ENCODE measurements around the gene UVRAG. TPM values are rescaled to one million over a fixed set of nuclear protein-coding genes. Genes with fewer than 3 reads are reported as not detected.

The UVRAG gene
- total RNA-seq, 1 donor from 2014 or later: 8.8 TPM

DNA sequence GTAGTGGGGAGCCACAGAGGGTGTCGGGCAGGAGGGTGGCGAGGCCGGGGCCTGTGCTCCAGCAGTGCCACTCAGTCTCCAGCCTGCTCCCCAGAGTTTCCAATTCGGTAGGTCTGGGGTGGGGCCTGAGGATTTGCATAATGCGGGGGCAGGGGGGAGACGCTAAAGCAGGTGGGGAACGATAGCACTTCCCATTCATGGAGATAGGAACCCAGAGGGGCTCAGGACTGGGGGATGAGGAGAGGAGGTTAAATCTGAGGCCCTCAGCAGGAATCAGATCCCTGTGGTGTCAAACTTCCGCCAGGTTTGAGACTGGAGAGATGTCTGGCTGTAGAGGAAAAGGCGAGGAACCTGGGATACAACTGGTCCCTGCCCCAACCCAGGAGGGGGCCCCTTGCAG lies 361.5 kb downstream of the UVRAG start:
- ATAC-seq (no peak), DNase-seq (ENCODE audit: low spot score) (no peak)

DNA sequence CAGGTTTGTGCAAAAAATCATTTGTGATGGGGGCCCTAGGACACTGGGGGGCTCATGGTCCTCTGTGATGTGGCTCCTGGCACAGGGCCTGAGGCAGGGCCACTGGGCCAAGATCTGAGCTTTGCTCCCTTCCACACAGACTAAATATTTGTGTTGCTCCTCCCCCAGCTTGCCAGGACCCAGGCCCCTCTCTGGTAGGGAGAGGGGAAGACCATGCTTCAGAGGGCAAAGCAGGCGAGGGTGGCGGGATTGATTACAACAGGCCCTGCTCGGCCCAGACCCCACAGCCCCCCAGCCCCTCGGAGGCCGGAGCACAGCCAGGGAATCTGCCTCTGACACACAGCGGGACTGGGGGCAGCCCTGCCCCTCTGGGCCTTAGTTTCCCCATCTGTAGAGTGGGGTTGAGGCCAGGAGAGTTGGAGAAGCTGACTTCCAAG lies 362.3 kb downstream of the UVRAG start:
- no peak for DNase-seq (ENCODE audit: low spot score)

GRCh38 chr11:76179147-76179546 lies 364.1 kb downstream of the UVRAG start:
- ATAC-seq: no peak

More for the DNA sequence above, 362.3 kb downstream of the UVRAG start:
- no peak for ATAC-seq

GRCh38 chr11:76181371-76181770 lies 366.4 kb downstream of the UVRAG start:
- ATAC-seq: no peak
- DNase-seq (ENCODE audit: low spot score): no peak

More at GRCh38 chr11:76179147-76179546, 364.1 kb downstream of the UVRAG start:
- DNase-seq (ENCODE audit: low spot score): no peak

GRCh38 chr11:76184551-76184993 lies 369.6 kb downstream of the UVRAG start:
- ATAC-seq (peak; percentile 25), DNase-seq (ENCODE audit: low spot score) (no peak)

DNA sequence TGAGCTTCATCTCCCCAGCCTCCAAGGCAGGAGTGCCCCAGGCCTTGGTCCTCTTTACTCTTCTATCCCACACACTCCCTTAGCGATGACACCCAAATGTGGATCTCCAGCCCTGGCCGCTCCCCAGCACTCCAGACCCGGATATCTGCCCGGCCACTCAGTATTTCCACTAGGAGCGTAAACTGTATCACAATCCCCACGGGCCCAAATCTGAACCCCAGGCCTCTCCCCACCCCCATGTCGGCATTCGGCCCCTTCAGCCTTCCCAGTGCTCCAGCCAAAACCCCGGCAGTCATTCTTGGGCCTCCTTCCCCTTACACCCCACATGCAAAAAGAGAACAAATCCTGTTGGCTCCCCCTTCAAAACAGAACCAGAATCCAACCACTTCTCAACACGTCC lies 370.5 kb downstream of the UVRAG start:
- no peak for DNase-seq (ENCODE audit: low spot score)
- ATAC-seq: no peak

- DNase-seq (ENCODE audit: low spot score): no peak
- ATAC-seq: peak; percentile 9
Measured at GRCh38 chr11:76185931-76186401, 371.0 kb downstream of the UVRAG start.

DNA sequence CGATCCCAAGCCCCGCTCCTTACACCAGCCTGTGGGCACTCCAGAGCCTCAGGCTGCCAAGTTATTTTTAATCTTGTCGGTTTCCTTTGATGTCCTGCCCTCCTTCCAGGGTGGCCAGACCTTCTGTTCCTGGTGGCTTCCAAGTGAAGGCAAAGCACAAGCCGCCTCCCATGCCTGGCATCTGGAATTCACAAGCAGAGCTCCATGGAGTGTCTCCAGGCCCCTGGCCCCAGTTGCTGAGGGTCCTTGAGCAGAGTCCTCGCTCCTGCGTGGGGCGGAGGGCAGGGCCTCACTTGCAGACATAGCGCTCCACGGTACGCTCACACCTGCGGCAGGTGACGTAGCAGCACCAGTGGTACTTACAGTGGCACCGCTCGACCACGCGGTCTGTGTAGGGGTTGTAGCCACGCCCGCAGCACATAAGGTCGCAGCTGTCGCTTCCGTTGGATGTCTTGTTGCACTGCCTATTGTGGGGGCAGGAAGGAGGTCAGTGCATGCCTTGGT lies 371.8 kb downstream of the UVRAG start:
- peak; percentile 34 for ATAC-seq

DNA sequence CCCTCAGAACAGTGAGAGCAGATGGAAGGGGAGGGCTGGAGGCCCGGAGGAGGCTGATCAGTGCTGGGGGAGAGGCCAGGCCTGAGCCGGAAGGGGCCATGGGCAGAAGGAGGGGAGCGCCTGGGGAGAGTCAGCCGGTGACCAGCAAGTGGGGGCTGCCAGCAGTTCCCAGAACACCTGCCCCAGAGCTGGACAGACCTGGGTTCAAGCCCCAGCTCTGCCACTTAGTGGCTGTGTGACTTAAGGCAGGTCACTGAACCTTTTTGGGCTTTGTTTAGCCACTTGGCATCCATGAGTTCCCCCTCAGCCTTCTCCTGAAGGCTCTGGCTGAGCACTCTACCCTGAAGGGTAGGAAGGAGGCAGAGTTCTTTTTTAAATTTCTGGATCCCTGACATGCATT lies 373.9 kb downstream of the UVRAG start:
- no peak for ATAC-seq
- no peak for DNase-seq (ENCODE audit: low spot score)

More for the DNA sequence above, 371.8 kb downstream of the UVRAG start:
- DNase-seq (ENCODE audit: low spot score): no peak

DNA sequence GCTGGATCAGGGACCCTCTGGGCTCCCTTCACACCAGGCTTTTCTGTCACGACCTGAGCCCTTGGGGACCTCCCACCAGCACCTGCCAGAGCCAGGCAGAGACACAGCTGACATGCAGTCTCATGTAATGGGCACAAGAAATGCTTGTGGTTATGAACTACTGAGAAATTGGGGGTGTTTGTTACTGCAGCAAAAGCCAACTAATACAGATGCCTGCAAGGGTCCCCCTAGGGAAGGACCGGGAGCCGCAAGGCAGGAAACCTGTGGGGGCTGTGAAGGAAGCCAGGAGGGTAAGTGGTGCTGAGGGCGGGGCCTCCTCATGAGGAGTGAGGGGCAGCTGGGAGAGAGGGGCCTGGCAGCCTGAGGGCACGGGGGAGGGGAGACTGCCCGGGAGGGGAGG lies 374.7 kb downstream of the UVRAG start:
- ATAC-seq (no peak), DNase-seq (ENCODE audit: low spot score) (no peak)

DNA sequence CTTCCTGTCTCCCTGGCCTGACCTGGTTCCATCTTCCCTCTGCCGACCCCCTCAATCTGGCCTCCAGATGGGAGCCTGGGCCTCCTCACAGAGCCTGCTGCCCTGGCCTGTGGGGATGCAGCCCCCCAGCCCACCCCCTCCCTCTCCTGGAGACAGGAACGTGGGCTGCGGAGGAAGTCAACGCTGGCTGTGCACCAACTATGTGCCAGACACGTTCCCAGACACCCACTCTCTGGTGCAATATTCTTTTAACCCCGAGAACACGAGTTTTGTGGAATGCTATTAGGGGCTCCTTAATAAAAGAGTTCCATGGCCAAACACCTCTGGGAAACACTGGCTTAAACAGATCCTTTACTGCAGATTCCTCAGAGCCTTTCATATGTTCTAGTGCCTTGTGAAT lies 375.4 kb downstream of the UVRAG start:
- no peak for ATAC-seq

More for the DNA sequence above, 375.4 kb downstream of the UVRAG start:
- DNase-seq (ENCODE audit: low spot score): no peak

Other genes starting within 250 kb of the UVRAG start
- gene MAP6, start 146.2 kb upstream of the UVRAG start, total RNA-seq: 0.33 TPM
- 172 TPM for gene MOGAT2, start 97.4 kb upstream of the UVRAG start, total RNA-seq
- gene DGAT2, start 46.4 kb upstream of the UVRAG start, total RNA-seq: 172 TPM

All from left lobe of liver (tissue), 2 donors.